Measurements from ENCODE around the gene HAPSTR1. TPM values are rescaled to one million over a fixed set of nuclear protein-coding genes. Genes with fewer than 3 reads are reported as not detected.

The HAPSTR1 gene
- polyA plus RNA-seq, 1 donor (not counting 4 experiments of a cell fraction or from before 2014, with no cell fraction given): 46.5 TPM

DNA sequence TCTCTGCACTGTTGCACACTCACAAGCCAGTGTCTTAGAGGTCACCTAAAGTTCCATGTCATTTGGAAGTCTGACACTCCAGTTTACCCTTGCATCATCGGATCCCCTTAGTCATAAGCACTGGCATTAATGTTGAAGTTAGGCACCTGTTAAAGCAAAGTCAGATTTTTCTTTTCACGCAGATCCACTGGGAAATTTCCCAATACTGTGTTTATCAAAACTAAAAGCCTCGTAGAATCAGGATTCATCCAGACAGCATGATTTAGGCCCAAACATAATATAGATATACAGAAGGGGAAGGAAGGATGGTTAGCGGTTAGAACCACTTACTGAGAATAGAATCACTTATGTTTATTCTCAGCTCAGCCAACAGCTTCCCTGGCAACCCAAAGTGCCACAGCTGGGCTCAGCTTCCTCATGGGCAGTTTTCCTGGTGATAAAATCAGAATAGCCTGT, 30.1 kb upstream of the HAPSTR1 start:
- H4K20me1 ChIP-seq (ENCODE audit: control insufficient read depth, extremely low read depth, insufficient read depth, low read length): no peaks in the 10 kb centered on the region
- DNase-seq (ENCODE audit: low read depth, low spot score) (no peak), FAIRE-seq (no peak)
- dilution Hi-C loops (cut with MboI; ENCODE audit: extremely low pct_ligation_motif_present, low sequenced_read_pairs): no loop called here
- no peaks in the 10 kb centered on the region for H3K9me3 ChIP-seq (ENCODE audit: control insufficient read depth, low read depth, low read length)
- peaks cover 0 to 4% of the 10 kb centered on the region in 2 experiments for H3K36me3 ChIP-seq (ENCODE audit: control insufficient read depth in 2 of 2, extremely low read depth in 1 of 2, insufficient read depth in 2 of 2, low read length in 2 of 2)
- no peaks in the 10 kb centered on the region for H3K27me3 ChIP-seq (ENCODE audit: control insufficient read depth, extremely low read depth, insufficient read depth, low read length)
- no peak overlapping the region for H3K4me3 ChIP-seq (ENCODE audit: control insufficient read depth in 2 of 3, extremely low read depth in 1 of 3, insufficient read depth in 2 of 3, low read depth in 1 of 3, low read length in 3 of 3)
- H3K9ac ChIP-seq (ENCODE audit: control insufficient read depth, extremely low read depth, insufficient read depth, low read length): no peak overlapping the region
- H2AFZ ChIP-seq (ENCODE audit: control insufficient read depth, low read length): no peak overlapping the region
- H3K4me1 ChIP-seq (ENCODE audit: control insufficient read depth, extremely low read depth, insufficient read depth, low read length): no peaks in the 10 kb centered on the region
- TF ChIP-seq CTCF (optimal IDR thresholded peaks at IDR 0.05 in 1 of 3, IDR thresholded peaks at IDR 0.05 in 1 of 3, conservative IDR thresholded peaks at IDR 0.05 in 1 of 3; ENCODE audit: extremely low read depth in 1 of 3, insufficient read depth in 2 of 3, low read length in 3 of 3): no peak
- TF ChIP-seq EZH2 (IDR thresholded peaks at IDR 0.05; ENCODE audit: low read length): no peak
- peaks cover 2% of the 10 kb centered on the region for H3K79me2 ChIP-seq (ENCODE audit: control insufficient read depth, insufficient read depth, low read length)
- H3K4me2 ChIP-seq (ENCODE audit: control insufficient read depth, extremely low read depth, insufficient read depth, low read depth, low read length): no peak overlapping the region
- no peak overlapping the region for H3K27ac ChIP-seq (ENCODE audit: control insufficient read depth, insufficient read depth, low read length)
- no peaks in the 10 kb centered on the region for H3K9me1 ChIP-seq (ENCODE audit: control insufficient read depth, extremely low read depth, insufficient read depth, low read length)

DNA sequence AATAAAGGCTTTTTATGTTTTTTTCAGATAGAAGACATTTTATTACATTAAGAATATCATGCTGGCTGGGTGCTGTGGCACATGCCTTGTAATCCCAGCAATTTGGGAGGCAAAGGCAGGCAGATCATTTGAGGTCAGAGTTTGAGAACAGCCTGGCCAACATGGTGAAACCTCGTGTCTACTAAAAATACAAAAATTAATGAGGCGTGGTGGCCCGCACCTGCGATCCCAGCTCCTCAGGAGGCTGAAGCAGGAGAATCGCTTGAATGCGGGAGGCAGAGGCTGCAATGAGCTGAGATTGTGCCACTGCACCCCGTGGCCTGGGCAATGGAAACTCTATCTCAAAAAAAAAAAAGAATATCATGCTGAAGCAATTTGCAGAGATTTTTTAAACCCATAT, 29.1 kb upstream of the HAPSTR1 start:
- TF ChIP-seq EZH2 (IDR thresholded peaks at IDR 0.05; ENCODE audit: low read length) (no peak), CTCF (optimal IDR thresholded peaks at IDR 0.05 in 1 of 3, IDR thresholded peaks at IDR 0.05 in 1 of 3, conservative IDR thresholded peaks at IDR 0.05 in 1 of 3; ENCODE audit: extremely low read depth in 1 of 3, insufficient read depth in 2 of 3, low read length in 3 of 3) (no peak)
- H3K9me3 ChIP-seq (ENCODE audit: control insufficient read depth, low read depth, low read length): no peaks in the 10 kb centered on the region
- H3K79me2 ChIP-seq (ENCODE audit: control insufficient read depth, insufficient read depth, low read length): peaks cover 8% of the 10 kb centered on the region
- FAIRE-seq (no peak), DNase-seq (ENCODE audit: low read depth, low spot score) (no peak)
- H2AFZ ChIP-seq (ENCODE audit: control insufficient read depth, low read length): no peak overlapping the region
- peaks cover 2% of the 10 kb centered on the region for H3K4me1 ChIP-seq (ENCODE audit: control insufficient read depth, extremely low read depth, insufficient read depth, low read length)
- H3K4me2 ChIP-seq (ENCODE audit: control insufficient read depth, extremely low read depth, insufficient read depth, low read depth, low read length): no peak overlapping the region
- no peak overlapping the region for H3K9ac ChIP-seq (ENCODE audit: control insufficient read depth, extremely low read depth, insufficient read depth, low read length)
- H3K27me3 ChIP-seq (ENCODE audit: control insufficient read depth, extremely low read depth, insufficient read depth, low read length): no peaks in the 10 kb centered on the region
- dilution Hi-C loops (cut with MboI; ENCODE audit: extremely low pct_ligation_motif_present, low sequenced_read_pairs): no loop called here
- H3K4me3 ChIP-seq (ENCODE audit: control insufficient read depth in 2 of 3, extremely low read depth in 1 of 3, insufficient read depth in 2 of 3, low read depth in 1 of 3, low read length in 3 of 3): no peak overlapping the region
- peaks cover 0 to 5% of the 10 kb centered on the region in 2 experiments for H3K36me3 ChIP-seq (ENCODE audit: control insufficient read depth in 2 of 2, extremely low read depth in 1 of 2, insufficient read depth in 2 of 2, low read length in 2 of 2)
- no peaks in the 10 kb centered on the region for H3K9me1 ChIP-seq (ENCODE audit: control insufficient read depth, extremely low read depth, insufficient read depth, low read length)
- H4K20me1 ChIP-seq (ENCODE audit: control insufficient read depth, extremely low read depth, insufficient read depth, low read length): no peaks in the 10 kb centered on the region
- no peak overlapping the region for H3K27ac ChIP-seq (ENCODE audit: control insufficient read depth, insufficient read depth, low read length)
